ENCODE measurements around the gene SYNE1. TPM values are rescaled to one million over a fixed set of nuclear protein-coding genes. Genes with fewer than 3 reads are reported as not detected.

Gene SYNE1
- total and polyA plus RNA-seq, 2 experiments from 2014 or later: 14.6 to 83.9 TPM

DNA sequence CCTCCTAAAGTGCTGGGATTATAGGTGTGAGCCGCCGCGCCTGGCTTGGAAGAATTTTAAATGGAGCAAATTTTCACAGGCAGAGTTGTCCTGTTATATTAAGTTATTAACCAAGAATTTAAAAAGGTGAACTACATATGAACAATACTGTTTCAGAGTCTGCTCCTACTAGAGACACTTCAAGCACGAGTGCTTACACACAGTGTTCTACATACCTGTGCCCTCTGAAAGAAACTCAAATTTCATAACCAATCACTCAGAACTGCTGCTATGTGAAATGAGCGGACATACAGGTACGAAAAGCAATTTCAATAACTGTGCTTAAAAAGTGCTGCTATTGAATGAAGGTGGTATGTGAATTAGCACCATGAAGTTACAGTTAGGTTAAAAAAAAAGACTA is 262.0 kb downstream of the SYNE1 start:
- no peaks in the 10 kb centered on the region for H3K27me3 ChIP-seq
- no peak for TF ChIP-seq CTCF (IDR thresholded peaks at IDR 0.05; ENCODE audit: low read depth, low read length)
- no peak for DNase-seq (ENCODE audit: low read depth in 1 of 2, low spot score in 1 of 2)
- H3K4me3 ChIP-seq: no peak overlapping the region
- peaks cover 38% of the 10 kb centered on the region for H3K36me3 ChIP-seq
- no peak overlapping the region for H3K27ac ChIP-seq
- peaks cover 17% of the 10 kb centered on the region for H3K4me1 ChIP-seq (ENCODE audit: low read depth)
- no peaks in the 10 kb centered on the region for H3K9me3 ChIP-seq (ENCODE audit: low read depth)

GRCh38 chr6:152372945-152373344 is 264.2 kb downstream of the SYNE1 start:
- TF ChIP-seq CTCF (IDR thresholded peaks at IDR 0.05; ENCODE audit: low read depth, low read length): no peak
- H3K9me3 ChIP-seq (ENCODE audit: low read depth): no peaks in the 10 kb centered on the region
- peaks cover 45% of the 10 kb centered on the region for H3K36me3 ChIP-seq
- H3K4me1 ChIP-seq (ENCODE audit: low read depth): peaks cover under 1% of the 10 kb centered on the region
- no peak for DNase-seq (ENCODE audit: low read depth in 1 of 2, low spot score in 1 of 2)
- H3K27ac ChIP-seq: no peak overlapping the region
- H3K27me3 ChIP-seq: no peaks in the 10 kb centered on the region
- H3K4me3 ChIP-seq: no peak overlapping the region

DNA sequence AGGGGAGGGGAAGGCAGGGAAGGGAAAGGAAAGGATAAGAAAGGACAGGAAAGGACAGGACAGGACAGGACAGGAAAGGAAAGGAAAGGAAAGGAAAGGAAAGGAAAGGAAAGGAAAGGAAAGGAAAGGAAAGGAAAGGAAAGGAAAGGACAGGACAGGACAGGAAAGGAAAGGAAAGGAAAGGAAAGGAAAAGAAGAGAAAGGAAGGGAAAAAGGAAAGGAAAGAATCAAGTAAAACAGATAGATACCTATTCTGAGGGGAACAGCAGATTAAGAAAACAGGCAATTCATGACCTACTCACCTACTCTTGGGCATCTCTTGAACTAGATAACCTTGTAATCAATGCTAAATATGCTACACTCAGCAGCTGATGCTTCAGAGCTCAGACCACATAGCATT is 265.4 kb downstream of the SYNE1 start:
- no peaks in the 10 kb centered on the region for H3K27me3 ChIP-seq
- no peak for DNase-seq (ENCODE audit: low read depth in 1 of 2, low spot score in 1 of 2)
- H3K36me3 ChIP-seq: peaks cover 55% of the 10 kb centered on the region
- no peak overlapping the region for H3K27ac ChIP-seq
- no peaks in the 10 kb centered on the region for H3K9me3 ChIP-seq (ENCODE audit: low read depth)
- no peaks in the 10 kb centered on the region for H3K4me1 ChIP-seq (ENCODE audit: low read depth)
- no peak overlapping the region for H3K4me3 ChIP-seq
- TF ChIP-seq CTCF (IDR thresholded peaks at IDR 0.05; ENCODE audit: low read depth, low read length): no peak

DNA sequence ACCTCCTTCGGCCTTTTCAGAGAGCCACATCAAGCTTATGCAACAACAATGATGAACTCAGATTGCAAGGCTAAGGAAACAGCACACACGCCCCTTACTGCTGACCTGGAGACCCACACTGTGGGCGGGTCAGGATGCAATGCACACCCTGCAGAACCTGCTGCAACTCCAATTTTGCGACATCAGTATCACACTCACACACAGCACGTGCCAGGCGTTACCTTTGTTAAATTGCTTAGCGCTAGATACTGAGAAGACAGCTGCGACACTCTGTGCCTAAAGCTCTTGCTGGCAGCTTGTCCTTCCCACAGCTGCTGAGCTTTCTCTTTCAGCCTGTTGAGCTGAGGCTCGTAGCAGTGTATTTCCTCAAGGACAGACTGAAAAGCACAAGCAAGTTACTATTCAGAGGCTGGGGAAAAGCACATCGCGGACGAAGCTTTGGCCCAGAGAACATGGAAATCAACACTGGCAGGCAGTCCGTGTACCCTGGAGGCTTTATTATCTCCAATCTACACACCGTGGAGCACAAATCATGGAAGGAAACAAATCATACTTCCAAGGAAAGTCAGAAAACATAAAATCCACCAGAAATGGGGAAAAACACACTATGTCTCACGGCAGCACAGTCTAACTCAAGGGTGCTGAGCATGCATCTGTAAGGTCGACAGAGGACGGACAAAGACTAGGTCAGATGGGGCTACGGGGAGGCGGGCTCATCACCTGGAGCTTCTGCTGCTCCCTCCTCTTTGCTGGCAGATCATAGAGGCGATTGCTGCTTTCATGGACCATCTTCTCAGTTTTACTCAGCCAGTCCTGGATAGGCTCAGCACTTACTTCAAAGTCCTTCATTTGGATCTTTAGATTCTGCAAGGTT is 268.2 kb downstream of the SYNE1 start:
- Histone ChIP-seq H3K27me3 (no peaks in the 10 kb centered on the region), H3K9me3 (ENCODE audit: low read depth) (no peaks in the 10 kb centered on the region), H3K36me3 (peaks cover 48% of the 10 kb centered on the region), H3K4me3 (no peak overlapping the region), H3K4me1 (ENCODE audit: low read depth) (no peaks in the 10 kb centered on the region), H3K27ac (peak overlapping the region; percentile 23)
- DNase-seq (ENCODE audit: low read depth in 1 of 2, low spot score in 1 of 2): peak in 1 of 2 donors; percentile 59
- TF ChIP-seq CTCF (IDR thresholded peaks at IDR 0.05; ENCODE audit: low read depth, low read length): no peak

DNA sequence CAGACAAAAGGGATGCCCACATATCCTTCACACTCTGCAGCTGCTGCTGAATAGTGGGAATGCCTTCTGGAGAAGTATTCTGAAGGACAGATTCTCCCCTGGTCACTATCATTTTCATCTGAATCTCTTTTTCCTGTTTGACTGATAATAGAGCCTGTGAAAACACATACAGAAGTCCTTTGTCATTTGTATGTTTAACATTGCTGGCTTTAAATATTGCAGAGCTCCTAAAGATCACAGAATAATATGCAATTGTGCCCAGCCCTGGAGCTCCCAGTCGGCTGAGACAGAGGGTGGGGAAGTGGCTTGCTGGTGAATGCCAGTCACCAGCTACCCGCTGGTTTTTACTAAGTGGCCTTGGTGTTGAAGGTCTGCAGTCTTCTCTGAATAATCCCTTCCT is 272.3 kb downstream of the SYNE1 start:
- Histone ChIP-seq H3K9me3 (ENCODE audit: low read depth) (no peaks in the 10 kb centered on the region), H3K27me3 (no peaks in the 10 kb centered on the region), H3K27ac (no peak overlapping the region), H3K4me1 (ENCODE audit: low read depth) (no peaks in the 10 kb centered on the region), H3K4me3 (no peak overlapping the region), H3K36me3 (peaks cover 45% of the 10 kb centered on the region)
- TF ChIP-seq CTCF (IDR thresholded peaks at IDR 0.05; ENCODE audit: low read depth, low read length): no peak
- no peak for DNase-seq (ENCODE audit: low read depth in 1 of 2, low spot score in 1 of 2)

All from cardiac muscle cell (in vitro differentiated cells and primary cell).